Cardiac muscle cell (in vitro differentiated cells and primary cell): Measurements from ENCODE around the gene PDE1A. TPM values are rescaled to one million over a fixed set of nuclear protein-coding genes. Genes with fewer than 3 reads are reported as not detected.
A peak's percentile ranks its signal among the peaks of the same experiment; 100 is the strongest.

Experiments used
- DNase-seq, 2 donors: peaks; one replicate each; pipeline versions ENCODE4 v3.0.0 to v3.0.0-alpha.2; 2010 to 2017; ENCODE audit warnings: low read depth in 1 of 2, low spot score in 1 of 2
- H3K27ac ChIP-seq: fragments of 200-600 bp; sonication (generic); 2 replicates; pipeline ENCODE4 v1.5.1; 2016
- H3K27me3 ChIP-seq: fragments of 200-600 bp; sonication (generic); 2 replicates; pipeline ENCODE4 v1.6.0; 2016; ENCODE audit warnings: control low read depth
- H3K36me3 ChIP-seq: fragments of 200-600 bp; sonication (generic); 2 replicates; pipeline ENCODE4 v1.5.1; 2016; ENCODE audit warnings: control low read depth
- H3K4me1 ChIP-seq: fragments of 200-600 bp; sonication (generic); 2 replicates; pipeline ENCODE4 v1.8.1; 2017; ENCODE audit warnings: low read depth, mild to moderate bottlenecking, mixed run types
- H3K4me3 ChIP-seq: fragments of 200-600 bp; sonication (generic); 2 replicates; pipeline ENCODE4 v1.5.1; 2016; ENCODE audit warnings: mild to moderate bottlenecking
- H3K9me3 ChIP-seq: fragments of 200-600 bp; sonication (generic); 2 replicates; pipeline ENCODE4 v1.5.1; 2017; ENCODE audit warnings: low read depth, mild to moderate bottlenecking, control low read depth
- CTCF ChIP-seq: IDR thresholded peaks from 2 replicates; pipeline ENCODE4 v1.5.1; 2012; ENCODE audit warnings: low read depth, mild to moderate bottlenecking, low read length
- polyA plus RNA-seq: library from polyadenylated mRNA; unstranded; fragments of >200 nt; fragmentation: Nextera tagmentation; extraction: Ambion mirVana; gene quantifications from 2 replicates; pipeline ENCODE4 v1.2.1, GENCODE V29; 2016
- total RNA-seq: library from RNA; depleted of rRNA; stranded (reverse); fragments of >200 nt; gene quantifications from 2 replicates; pipeline ENCODE4 v1.2.3, GENCODE V29; 2016

Gene PDE1A
- total and polyA plus RNA-seq, 2 experiments from 2014 or later, result 0.06 to 0.60 TPM

GRCh38 chr2:182379241-182379640, 47.6 kb downstream of the PDE1A start:
- Histone ChIP-seq H3K27ac (no peak overlapping the region), H3K27me3 (no peaks in the 10 kb centered on the region), H3K4me3 (no peak overlapping the region), H3K36me3 (no peaks in the 10 kb centered on the region), H3K9me3 (no peaks in the 10 kb centered on the region), H3K4me1 (no peaks in the 10 kb centered on the region)
- peak in 1 of 2 donors; percentile 92 for DNase-seq
- no peak for TF ChIP-seq CTCF

- Histone ChIP-seq H3K4me3 (no peak overlapping the region), H3K9me3 (no peaks in the 10 kb centered on the region), H3K27me3 (no peaks in the 10 kb centered on the region), H3K4me1 (no peaks in the 10 kb centered on the region), H3K27ac (no peak overlapping the region), H3K36me3 (no peaks in the 10 kb centered on the region)
- DNase-seq, result no peak
- no peak for TF ChIP-seq CTCF
Measured at GRCh38 chr2:182378759-182379158, 48.1 kb downstream of the PDE1A start.

- H3K4me1 ChIP-seq, result no peaks in the 10 kb centered on the region
- H3K27ac ChIP-seq, result no peak overlapping the region
- no peak for DNase-seq
- no peaks in the 10 kb centered on the region for H3K27me3 ChIP-seq
- H3K4me3 ChIP-seq, result no peak overlapping the region
- TF ChIP-seq CTCF, result no peak
- H3K36me3 ChIP-seq, result no peaks in the 10 kb centered on the region
- no peaks in the 10 kb centered on the region for H3K9me3 ChIP-seq
Measured at GRCh38 chr2:182377467-182377866, 49.4 kb downstream of the PDE1A start.

- Histone ChIP-seq H3K4me1 (no peaks in the 10 kb centered on the region), H3K27me3 (no peaks in the 10 kb centered on the region), H3K36me3 (no peaks in the 10 kb centered on the region), H3K9me3 (no peaks in the 10 kb centered on the region), H3K4me3 (no peak overlapping the region), H3K27ac (no peak overlapping the region)
- DNase-seq, result no peak
- no peak for TF ChIP-seq CTCF
Measured at GRCh38 chr2:182375862-182376261, 51.0 kb downstream of the PDE1A start.

GRCh38 chr2:182372661-182373060, 54.2 kb downstream of the PDE1A start:
- DNase-seq, result peak in 1 of 2 donors; percentile 92
- H3K9me3 ChIP-seq, result no peaks in the 10 kb centered on the region
- TF ChIP-seq CTCF, result no peak
- H3K27me3 ChIP-seq, result no peaks in the 10 kb centered on the region
- no peaks in the 10 kb centered on the region for H3K36me3 ChIP-seq
- no peak overlapping the region for H3K27ac ChIP-seq
- H3K4me3 ChIP-seq, result no peak overlapping the region
- H3K4me1 ChIP-seq, result no peaks in the 10 kb centered on the region

- Histone ChIP-seq H3K36me3 (no peaks in the 10 kb centered on the region), H3K4me1 (no peaks in the 10 kb centered on the region), H3K27ac (no peak overlapping the region), H3K9me3 (no peaks in the 10 kb centered on the region), H3K4me3 (no peak overlapping the region), H3K27me3 (no peaks in the 10 kb centered on the region)
- DNase-seq, result no peak
- TF ChIP-seq CTCF, result no peak
Measured at GRCh38 chr2:182368996-182369395, 57.8 kb downstream of the PDE1A start.
